GM18520 (cell line): ENCODE results near the gene CAMK2D.
"Not testable (repeated sequence)": the region's sequence is repeated elsewhere in the genome, so short reads cannot be mapped to it uniquely, and the experiment has no call there.

ENCODE experiments used
- ATAC-seq: cut with Tn5 transposase; IDR thresholded peaks from one replicate; pipeline ENCODE4 v1.9.1; 2021; ENCODE audit not compliant: unreplicated experiment

CAMK2D gene

DNA sequence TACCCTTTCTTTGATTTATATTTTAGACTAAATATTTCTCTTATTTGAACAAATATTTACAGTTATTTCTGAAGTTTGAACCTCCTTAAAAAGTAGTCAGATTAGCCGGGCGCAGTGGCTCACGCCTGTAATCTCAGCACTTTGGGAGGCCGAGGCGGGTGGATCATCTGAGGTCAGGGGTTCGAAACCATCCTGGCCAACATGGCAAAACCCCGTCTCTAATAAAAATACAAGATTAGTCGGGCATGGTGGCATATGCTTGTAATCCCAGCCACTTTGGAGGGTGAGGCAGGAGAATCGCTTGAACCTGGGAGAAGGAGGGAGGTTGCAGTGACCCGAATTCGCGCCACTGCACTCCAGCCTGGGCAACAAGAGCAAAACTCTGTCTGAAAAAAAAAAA is 2.4 kb upstream of the CAMK2D start:
- not testable (repeated sequence) for ATAC-seq

GRCh38 chr4:113763029-113763285 is 1.4 kb upstream of the CAMK2D start:
- no peak for ATAC-seq

- ATAC-seq = peak; percentile 53
Observed at GRCh38 chr4:113762186-113763028, 869 bp upstream of the CAMK2D start.

DNA sequence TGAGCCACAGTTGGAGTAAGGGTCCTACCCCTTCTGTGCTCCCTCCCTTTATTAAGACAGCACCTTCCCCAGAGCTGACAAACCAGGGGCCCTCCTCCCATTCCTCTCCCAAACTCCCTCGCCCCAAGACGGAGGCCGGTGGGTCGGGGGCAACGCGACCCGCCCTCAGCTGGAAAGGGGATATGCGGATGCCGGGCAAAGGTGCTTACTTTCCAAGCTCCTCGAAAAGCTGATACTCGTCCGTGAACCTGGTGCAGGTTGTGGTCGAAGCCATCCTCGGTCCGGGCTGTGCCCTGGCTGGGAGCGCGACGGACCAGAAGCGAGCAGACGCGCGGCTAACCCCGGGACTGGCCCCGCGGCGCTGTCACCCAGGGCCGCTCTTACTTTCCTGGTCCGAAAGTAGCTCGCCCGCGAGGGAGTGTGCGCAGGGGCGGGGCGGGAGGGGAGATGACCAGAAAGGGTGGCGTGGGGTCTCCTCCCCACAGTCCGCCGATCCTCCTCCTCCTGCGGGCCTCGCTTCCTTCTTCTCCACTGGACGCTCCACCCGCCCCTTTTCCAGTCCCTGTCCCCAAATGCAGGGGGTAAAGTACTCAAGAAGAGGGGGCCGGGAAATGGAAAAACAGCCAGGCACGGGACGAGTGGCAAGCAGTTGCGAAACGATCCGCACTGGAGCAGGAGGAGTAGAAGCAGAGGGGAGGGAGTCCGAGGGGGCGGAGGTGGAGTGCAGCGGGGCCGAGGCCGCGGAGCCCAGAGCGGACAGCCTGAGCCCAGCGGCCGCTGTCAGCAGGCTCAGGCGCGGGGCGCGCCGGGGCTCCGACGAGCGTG is 531 bp downstream of the CAMK2D start:
- peak; percentile 14 for ATAC-seq

DNA sequence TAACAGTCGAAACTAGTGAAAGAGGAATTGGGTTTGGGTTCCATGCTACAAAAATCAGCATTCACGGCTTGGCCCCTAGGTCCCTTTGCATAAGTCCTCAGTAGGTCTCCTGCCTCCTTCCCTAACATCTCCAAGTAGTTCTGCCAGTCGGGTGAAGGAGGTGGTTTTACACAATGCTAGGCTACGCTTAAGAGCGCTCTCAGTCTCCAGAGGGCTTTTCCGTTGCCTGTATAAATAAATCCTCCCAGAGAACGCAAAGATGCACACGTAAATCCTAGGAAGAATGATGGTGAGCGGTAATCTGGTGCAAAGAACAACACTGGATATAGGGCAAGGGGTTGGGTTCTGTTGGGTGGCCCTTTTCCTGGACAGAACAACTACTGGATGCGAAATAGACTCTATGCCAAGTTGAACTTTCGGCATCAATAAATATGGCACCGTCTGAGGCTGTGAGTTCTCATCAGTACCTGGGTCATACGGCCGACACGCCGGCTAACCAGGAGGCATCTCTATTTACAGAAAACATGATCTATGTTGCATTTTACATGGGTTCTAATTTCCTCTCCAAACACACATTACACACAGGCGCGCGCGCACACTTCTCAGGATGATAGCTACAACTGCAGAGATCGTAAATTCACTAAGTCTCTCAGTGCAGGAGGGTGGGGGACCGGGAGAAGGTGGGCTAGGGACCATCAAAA is 1.3 kb downstream of the CAMK2D start:
- ATAC-seq = no peak

GRCh38 chr4:113759696-113760093 is 1.8 kb downstream of the CAMK2D start:
- no peak for ATAC-seq

DNA sequence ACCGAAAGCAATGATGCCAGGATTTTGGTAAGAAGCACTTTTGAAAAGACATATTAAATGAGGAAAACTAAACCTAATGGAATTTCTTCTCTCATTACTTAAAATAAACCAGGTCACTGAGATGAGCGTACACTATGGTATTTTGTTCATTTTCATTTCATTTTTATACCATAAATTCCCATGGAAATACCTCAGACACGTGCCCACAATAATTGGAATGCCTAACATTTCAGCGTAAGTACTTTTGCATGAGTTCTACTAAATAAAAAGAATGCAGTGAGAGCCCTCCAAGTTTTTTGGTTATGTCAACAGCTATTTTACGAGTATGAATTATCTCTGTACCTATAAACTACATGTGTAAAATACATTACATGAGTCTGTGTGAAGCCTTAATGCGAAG is 3.2 kb downstream of the CAMK2D start:
- no peak for ATAC-seq

- ATAC-seq = no peak
Observed at GRCh38 chr4:113757486-113757885, 4.1 kb downstream of the CAMK2D start.

GRCh38 chr4:113756005-113756410 is 5.5 kb downstream of the CAMK2D start:
- ATAC-seq = peak; percentile 89

- no peak for ATAC-seq
Observed at GRCh38 chr4:113750734-113751133, 10.8 kb downstream of the CAMK2D start.

DNA sequence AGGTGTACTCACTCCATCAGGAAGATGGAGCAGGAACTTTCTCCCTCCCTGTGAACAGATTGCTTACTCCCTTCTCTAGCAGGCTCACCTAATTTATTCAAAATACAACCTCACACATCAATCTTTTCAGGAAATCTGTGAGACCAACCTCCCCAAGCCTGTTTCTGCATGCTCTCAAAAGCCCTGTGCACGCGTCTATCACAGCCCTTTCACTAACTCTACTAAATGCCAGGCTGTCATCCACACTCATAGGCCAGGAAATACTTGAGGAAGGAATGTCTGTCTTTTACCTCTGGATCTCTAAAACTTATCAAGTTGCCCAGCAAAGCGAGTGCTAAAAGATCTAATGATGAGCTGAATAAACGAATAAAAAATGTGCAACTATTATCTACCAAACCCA is 11.2 kb downstream of the CAMK2D start:
- ATAC-seq = no peak

DNA sequence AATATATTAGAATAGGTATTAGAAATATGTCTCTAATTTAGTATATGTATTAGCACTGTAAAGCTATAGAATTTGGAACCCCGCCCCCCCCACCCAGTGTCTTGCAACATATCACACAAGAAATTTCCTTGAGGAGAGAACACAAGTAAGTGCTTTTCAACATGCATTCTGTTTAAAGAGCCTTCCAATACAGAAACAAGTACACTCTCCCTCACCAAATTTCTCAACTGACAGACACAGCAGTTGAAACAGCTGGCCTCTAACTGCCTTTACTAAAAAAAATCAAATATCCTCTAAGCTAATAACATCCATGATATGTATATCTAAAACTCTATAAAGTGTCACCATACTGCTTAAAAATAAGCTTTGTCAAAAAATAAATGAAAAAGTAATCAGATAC is 12.4 kb downstream of the CAMK2D start:
- no peak for ATAC-seq

GRCh38 chr4:113747949-113748348 is 13.6 kb downstream of the CAMK2D start:
- ATAC-seq = no peak

GRCh38 chr4:113745711-113746110 is 15.8 kb downstream of the CAMK2D start:
- no peak for ATAC-seq

- ATAC-seq = no peak
Observed at GRCh38 chr4:113744667-113745240, 16.8 kb downstream of the CAMK2D start.

GRCh38 chr4:113743690-113744089 is 17.8 kb downstream of the CAMK2D start:
- ATAC-seq = no peak

DNA sequence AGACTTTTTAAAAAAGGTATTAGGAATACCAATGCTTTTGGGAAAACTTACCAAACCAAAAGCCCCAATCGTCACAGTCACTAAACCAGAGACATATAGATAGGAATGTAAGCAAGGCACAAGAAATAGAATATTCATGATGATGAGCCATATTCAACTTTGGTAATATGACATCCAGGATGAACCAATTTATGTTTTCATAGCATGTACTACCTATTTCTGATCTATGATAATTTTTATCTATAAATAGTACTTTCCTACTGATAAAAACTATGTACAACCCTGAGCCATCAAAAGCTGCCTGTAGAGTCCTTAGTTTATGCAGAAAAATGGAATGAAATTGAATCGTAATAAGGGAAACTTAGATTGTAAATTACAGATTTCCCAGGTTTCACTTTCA is 18.9 kb downstream of the CAMK2D start:
- ATAC-seq = no peak

DNA sequence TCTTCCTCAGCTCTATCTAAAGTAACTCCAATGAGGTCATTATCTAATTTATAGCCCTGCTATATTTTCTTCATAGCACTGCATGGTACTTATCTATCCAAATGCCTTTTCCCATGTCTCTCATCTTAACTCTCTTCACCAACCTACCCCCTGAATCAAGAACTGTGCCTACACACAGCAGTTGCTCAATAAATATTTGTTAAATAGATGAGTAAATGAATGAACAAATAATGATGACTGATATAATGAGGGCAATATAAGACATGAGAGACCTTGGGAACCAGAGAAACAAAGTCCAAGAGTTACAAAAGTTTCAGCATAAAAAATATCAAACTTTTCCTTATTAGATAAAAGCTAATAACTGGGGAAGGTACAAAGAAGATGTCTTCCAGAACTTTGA is 19.6 kb downstream of the CAMK2D start:
- ATAC-seq = no peak

DNA sequence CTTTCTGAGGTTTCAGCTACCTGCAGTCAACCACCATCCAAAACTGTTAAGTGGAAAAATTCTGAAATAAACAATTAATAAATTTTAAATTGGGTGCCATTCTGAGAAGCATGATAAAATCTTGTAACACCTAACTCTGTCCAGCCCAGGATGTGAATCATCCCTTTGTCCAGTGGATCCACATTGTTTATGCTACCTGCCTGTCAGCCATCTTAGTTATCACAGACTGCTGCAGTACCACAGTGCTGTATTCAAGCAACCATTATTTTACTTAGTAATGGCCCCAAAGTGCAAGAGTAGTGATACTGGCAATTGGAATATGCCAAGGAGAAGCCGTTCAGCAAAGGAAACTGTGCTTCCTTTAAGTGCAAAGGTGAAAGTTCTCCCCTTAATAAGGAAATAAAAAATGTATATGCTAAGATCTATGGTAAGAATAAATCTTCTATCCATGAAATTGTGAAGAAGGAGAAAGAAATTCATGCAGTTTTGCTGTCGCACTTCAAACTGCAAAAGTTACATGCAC is 20.6 kb downstream of the CAMK2D start:
- no peak for ATAC-seq

DNA sequence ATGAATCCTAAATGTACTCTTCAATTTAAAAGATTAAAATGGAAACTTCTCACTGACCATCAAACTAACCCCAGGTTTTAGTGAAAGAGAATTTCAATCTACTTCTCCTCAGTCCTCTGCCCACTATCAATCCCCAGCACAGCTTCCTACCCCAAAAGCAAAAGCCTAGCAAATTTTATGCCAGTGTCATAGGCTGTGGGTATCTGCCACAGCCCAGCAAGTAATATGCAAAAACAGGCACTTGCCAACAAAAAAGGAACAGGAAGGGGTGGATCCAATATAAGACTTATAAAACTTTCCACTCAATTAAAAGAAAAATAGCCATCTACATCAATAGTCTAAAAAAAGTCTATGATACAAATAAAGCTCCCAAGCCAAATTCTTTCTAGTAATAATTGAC is 22.3 kb downstream of the CAMK2D start:
- no peak for ATAC-seq

- no peak for ATAC-seq
Observed at GRCh38 chr4:113738251-113738650, 23.3 kb downstream of the CAMK2D start.
